ENCODE measurements around the gene ITPK1.

The ITPK1 gene

GRCh38 chr14:93010130-93010499 lies 105.6 kb downstream of the ITPK1 start:
- no peak for DNase-seq (ENCODE audit: low spot score)

GRCh38 chr14:93009471-93010129 lies 106.1 kb downstream of the ITPK1 start:
- DNase-seq (ENCODE audit: low spot score): no peak

- peak; percentile 68 for DNase-seq (ENCODE audit: low spot score)
Observed at GRCh38 chr14:93008381-93008780, 107.3 kb downstream of the ITPK1 start.

GRCh38 chr14:93007225-93007997 lies 108.3 kb downstream of the ITPK1 start:
- DNase-seq (ENCODE audit: low spot score): peak; percentile 86

- DNase-seq (ENCODE audit: low spot score): peak; percentile 51
Observed at GRCh38 chr14:93006567-93007051, 109.1 kb downstream of the ITPK1 start.

- no peak for DNase-seq (ENCODE audit: low spot score)
Observed at GRCh38 chr14:93005838-93006237, 109.9 kb downstream of the ITPK1 start.

GRCh38 chr14:93005135-93005813 lies 110.5 kb downstream of the ITPK1 start:
- DNase-seq (ENCODE audit: low spot score): no peak

- DNase-seq (ENCODE audit: low spot score): no peak
Observed at GRCh38 chr14:93004699-93005082, 111.0 kb downstream of the ITPK1 start.

GRCh38 chr14:93003945-93004698 lies 111.6 kb downstream of the ITPK1 start:
- DNase-seq (ENCODE audit: low spot score): no peak

- no peak for DNase-seq (ENCODE audit: low spot score)
Observed at GRCh38 chr14:93002851-93003298, 112.8 kb downstream of the ITPK1 start.

- no peak for DNase-seq (ENCODE audit: low spot score)
Observed at GRCh38 chr14:93002049-93002448, 113.7 kb downstream of the ITPK1 start.

GRCh38 chr14:92998946-92999345 lies 116.8 kb downstream of the ITPK1 start:
- DNase-seq (ENCODE audit: low spot score): no peak

GRCh38 chr14:92997343-92998061 lies 118.2 kb downstream of the ITPK1 start:
- DNase-seq (ENCODE audit: low spot score): no peak

GRCh38 chr14:92995620-92996019 lies 120.1 kb downstream of the ITPK1 start:
- DNase-seq (ENCODE audit: low spot score): no peak

GRCh38 chr14:92994942-92995341 lies 120.8 kb downstream of the ITPK1 start:
- no peak for DNase-seq (ENCODE audit: low spot score)

GRCh38 chr14:92994131-92994676 lies 121.5 kb downstream of the ITPK1 start:
- DNase-seq (ENCODE audit: low spot score): no peak

GRCh38 chr14:92993302-92993701 lies 122.4 kb downstream of the ITPK1 start:
- no peak for DNase-seq (ENCODE audit: low spot score)

GRCh38 chr14:92991536-92991935 lies 124.2 kb downstream of the ITPK1 start:
- no peak for DNase-seq (ENCODE audit: low spot score)

GRCh38 chr14:92990456-92991430 lies 125.0 kb downstream of the ITPK1 start:
- DNase-seq (ENCODE audit: low spot score): no peak
